Breast epithelium (tissue), 4 donors: ENCODE measurements around the gene CBX1. TPM values are rescaled to one million over a fixed set of nuclear protein-coding genes. Genes with fewer than 3 reads are reported as not detected.
"Not testable (repeated sequence)": the region's sequence is repeated elsewhere in the genome, so short reads cannot be mapped to it uniquely, and the experiment has no call there.

Experiments used
- DNase-seq, 2 donors: peaks; one replicate each; pipeline ENCODE4 v3.0.0-alpha.2; 2019; ENCODE audit warnings: low spot score in 2 of 2
- H3K27ac ChIP-seq, 2 donors: fragments of 200-600 bp; sonication (generic) in 1 of 2; one replicate each; pipeline ENCODE4 v1.5.1; 2016 to 2019; ENCODE audit warnings: mild to moderate bottlenecking in 1 of 2
- H3K27me3 ChIP-seq, 2 donors: fragments of 200-600 bp; sonication (generic) in 1 of 2; one replicate each; pipeline versions ENCODE4 v1.5.1 to v1.6.0; 2017 to 2019; ENCODE audit warnings: control low read depth in 1 of 2, mild to moderate bottlenecking in 1 of 2
- H3K36me3 ChIP-seq: fragments of 200-600 bp; one replicate; pipeline ENCODE4 v1.5.1; 2019
- H3K4me1 ChIP-seq, 2 donors: fragments of 200-600 bp; sonication (generic); one replicate each; pipeline ENCODE4 v1.5.1; 2016 to 2019; ENCODE audit warnings: control low read depth in 1 of 2
- H3K4me3 ChIP-seq, 3 donors: fragments of 200-600 bp; sonication (generic); 1 replicate in 2 of 3; 2 replicates in 1 of 3; pipeline ENCODE4 v1.5.1; 2016 to 2019; ENCODE audit warnings: mild to moderate bottlenecking in 3 of 3, moderate library complexity in 2 of 3
- H3K9me3 ChIP-seq, 2 donors: fragments of 200-600 bp; sonication (generic) in 1 of 2; one replicate each; pipeline ENCODE4 v1.5.1; 2016 to 2019; ENCODE audit warnings: control low read depth in 1 of 2
- POLR2A ChIP-seq: fragments of 450-650 bp; IDR thresholded peaks from one replicate; pipeline ENCODE4 v1.6.1; 2016; ENCODE audit warnings: antibody characterized with exemption, mild to moderate bottlenecking, moderate library complexity
- POLR2AphosphoS5 ChIP-seq, 3 donors: sonication (generic); formaldehyde crosslinking; IDR thresholded peaks; one replicate each; pipeline ENCODE4 v1.6.1; 2017; ENCODE audit warnings: antibody characterized with exemption in 3 of 3
- intact Hi-C: fragments of 100-400 bp; cut with DNase I; formaldehyde crosslinking; loops from one replicate; pipeline ENCODE4 v1.15.1; 2023; ENCODE audit warnings: low total_unique reads
- total RNA-seq, 3 donors: library from RNA; depleted of rRNA; stranded (reverse); fragments of >200 nt; gene quantifications; one replicate each; pipeline ENCODE4 v1.1.0, GENCODE V29; 2016
- TF ChIP-seq, protein P1 (sequence below), 3 donors: fragments of 450-650 bp; IDR thresholded peaks; one replicate each; pipeline ENCODE4 v1.5.1; 2016 to 2017; ENCODE audit warnings: antibody characterized with exemption in 3 of 3, mild to moderate bottlenecking in 3 of 3, moderate library complexity in 3 of 3

Gene CBX1
- total RNA-seq, 3 donors from 2014 or later: 29.0 to 45.8 (median 45.2) TPM

DNA sequence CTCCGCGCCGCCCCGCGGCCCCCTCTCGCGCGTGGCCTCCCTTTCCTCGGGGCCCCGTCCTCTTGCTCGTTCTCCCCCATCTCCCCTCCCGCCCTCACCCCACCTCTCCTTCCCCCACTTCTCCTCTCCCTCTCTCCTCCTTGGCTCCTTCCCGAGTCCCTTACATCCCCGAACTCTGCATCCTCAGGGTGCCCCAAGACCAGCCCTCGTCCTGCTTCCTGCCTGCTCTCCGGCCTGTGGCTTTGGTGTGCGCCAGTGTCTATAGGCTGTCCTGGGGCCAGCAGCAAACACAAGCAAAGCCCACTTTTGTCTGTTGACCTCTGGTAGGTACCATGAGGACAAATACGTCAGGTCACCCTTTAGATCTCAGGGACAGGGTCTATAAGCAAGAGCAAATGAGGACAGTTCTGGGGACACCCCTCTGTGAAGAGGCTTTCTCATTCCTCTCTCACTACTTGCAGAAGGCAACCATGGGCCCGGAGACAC lies 63.4 kb downstream of the CBX1 start:
- H3K4me1 ChIP-seq: no peaks in the 10 kb centered on the region
- intact Hi-C loops: no loop called here
- no peaks in the 10 kb centered on the region for H3K27me3 ChIP-seq
- TF ChIP-seq, protein P1, sequence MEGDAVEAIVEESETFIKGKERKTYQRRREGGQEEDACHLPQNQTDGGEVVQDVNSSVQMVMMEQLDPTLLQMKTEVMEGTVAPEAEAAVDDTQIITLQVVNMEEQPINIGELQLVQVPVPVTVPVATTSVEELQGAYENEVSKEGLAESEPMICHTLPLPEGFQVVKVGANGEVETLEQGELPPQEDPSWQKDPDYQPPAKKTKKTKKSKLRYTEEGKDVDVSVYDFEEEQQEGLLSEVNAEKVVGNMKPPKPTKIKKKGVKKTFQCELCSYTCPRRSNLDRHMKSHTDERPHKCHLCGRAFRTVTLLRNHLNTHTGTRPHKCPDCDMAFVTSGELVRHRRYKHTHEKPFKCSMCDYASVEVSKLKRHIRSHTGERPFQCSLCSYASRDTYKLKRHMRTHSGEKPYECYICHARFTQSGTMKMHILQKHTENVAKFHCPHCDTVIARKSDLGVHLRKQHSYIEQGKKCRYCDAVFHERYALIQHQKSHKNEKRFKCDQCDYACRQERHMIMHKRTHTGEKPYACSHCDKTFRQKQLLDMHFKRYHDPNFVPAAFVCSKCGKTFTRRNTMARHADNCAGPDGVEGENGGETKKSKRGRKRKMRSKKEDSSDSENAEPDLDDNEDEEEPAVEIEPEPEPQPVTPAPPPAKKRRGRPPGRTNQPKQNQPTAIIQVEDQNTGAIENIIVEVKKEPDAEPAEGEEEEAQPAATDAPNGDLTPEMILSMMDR (IDR thresholded peaks at IDR 0.05): no peak
- no peak for TF ChIP-seq POLR2AphosphoS5 (IDR thresholded peaks at IDR 0.05)
- no peak for TF ChIP-seq POLR2A
- no peak for DNase-seq
- H3K27ac ChIP-seq: peak overlapping the region in 1 of 2 donors; percentile 88
- H3K9me3 ChIP-seq: no peaks in the 10 kb centered on the region
- H3K36me3 ChIP-seq: no peaks in the 10 kb centered on the region
- H3K4me3 ChIP-seq: peak overlapping the region; percentile 61 to 91 (median 63)

DNA sequence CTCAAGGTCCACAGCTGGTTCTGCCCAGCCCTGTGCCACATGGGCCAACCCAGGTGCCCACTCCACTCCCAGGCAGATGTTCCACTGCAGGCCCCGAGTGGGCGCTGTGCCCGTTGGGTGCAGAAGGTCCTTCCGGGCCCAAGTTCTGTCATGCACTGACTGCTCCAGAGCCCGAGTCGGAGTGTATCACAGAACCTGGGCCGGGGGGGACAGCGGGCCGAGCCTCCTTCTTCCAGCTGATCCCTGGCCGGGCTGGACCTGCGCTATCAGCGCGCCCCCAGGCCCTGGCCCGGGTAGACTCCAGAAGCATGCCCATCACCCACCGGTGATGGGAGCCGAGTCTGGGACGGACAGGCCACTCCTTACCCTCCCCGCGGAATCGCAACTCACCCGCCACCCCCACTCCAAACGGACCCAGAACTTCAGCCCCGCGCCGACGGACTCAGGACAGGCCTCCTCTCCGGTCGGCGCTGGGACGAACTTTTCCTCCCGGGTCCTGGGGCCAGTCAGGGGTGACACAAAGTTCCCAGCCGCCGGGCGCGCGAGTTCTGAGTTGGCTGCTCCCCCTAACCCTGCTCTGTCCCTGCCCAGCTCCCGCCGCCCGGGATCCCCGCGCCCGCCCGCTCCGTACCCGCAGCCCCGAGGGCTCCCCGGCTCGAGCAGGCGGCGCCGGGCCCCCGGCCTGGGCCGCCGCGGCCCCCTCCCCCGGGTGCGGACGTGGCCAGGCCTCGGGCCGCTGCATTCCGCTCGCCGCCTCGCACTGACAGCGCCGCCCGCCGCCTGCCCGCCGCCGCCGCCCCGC lies 64.0 kb downstream of the CBX1 start, which contains the start of gene COPZ2:
TSS of gene COPZ2 (minus strand) at position 762 of the 802 bp plus-strand sequence. CDS start at position 742, 20 bp downstream.
- intact Hi-C loops: no loop called here
- no peaks in the 10 kb centered on the region for H3K9me3 ChIP-seq
- no peaks in the 10 kb centered on the region for H3K27me3 ChIP-seq
- peak; percentile 50 to 68 for DNase-seq
- H3K4me1 ChIP-seq: no peaks in the 10 kb centered on the region
- H3K27ac ChIP-seq: peak within 1 kb of the TSS; percentile 61 to 88
- no peaks in the 10 kb centered on the region for H3K36me3 ChIP-seq
- H3K4me3 ChIP-seq: peak within 1 kb of the TSS; percentile 61 to 91 (median 63)
- TF ChIP-seq, protein P1 (IDR thresholded peaks at IDR 0.05): peak in 1 of 3 donors; percentile 50
- TF ChIP-seq POLR2A: no peak

- Histone ChIP-seq H3K9me3 (no peaks in the 10 kb centered on the region), H3K36me3 (no peaks in the 10 kb centered on the region), H3K4me1 (no peaks in the 10 kb centered on the region), H3K4me3 (peak overlapping the region; percentile 61 to 91 (median 63)), H3K27ac (peak overlapping the region in 1 of 2 donors; percentile 88), H3K27me3 (no peaks in the 10 kb centered on the region)
- no peak for DNase-seq
- intact Hi-C loops: no loop called here
- TF ChIP-seq POLR2A: no peak
- TF ChIP-seq POLR2AphosphoS5 (IDR thresholded peaks at IDR 0.05): no peak
- TF ChIP-seq, protein P1 (IDR thresholded peaks at IDR 0.05): no peak
Observed at GRCh38 chr17:48036693-48037035, 64.6 kb downstream of the CBX1 start.

- H3K4me1 ChIP-seq, DNase-seq, H3K4me3 ChIP-seq, H3K27me3 ChIP-seq, intact Hi-C loops, H3K9me3 ChIP-seq, H3K36me3 ChIP-seq, H3K27ac ChIP-seq: not testable (repeated sequence)
Observed at GRCh38 chr17:48034734-48035133, 66.5 kb downstream of the CBX1 start.

- DNase-seq: no peak
- TF ChIP-seq POLR2AphosphoS5 (IDR thresholded peaks at IDR 0.05) (no peak), POLR2A (no peak)
- TF ChIP-seq, protein P1 (IDR thresholded peaks at IDR 0.05): no peak
- H3K36me3 ChIP-seq: no peaks in the 10 kb centered on the region
- intact Hi-C loops: no loop called here
- no peak overlapping the region for H3K4me3 ChIP-seq
- H3K9me3 ChIP-seq: no peaks in the 10 kb centered on the region
- peaks cover 0 to 1% of the 10 kb centered on the region in 2 donors for H3K4me1 ChIP-seq
- no peak overlapping the region for H3K27ac ChIP-seq
- no peaks in the 10 kb centered on the region for H3K27me3 ChIP-seq
Observed at GRCh38 chr17:48031966-48032365, 69.3 kb downstream of the CBX1 start.
